A204.1 (cell line): ENCODE measurements around the gene DLX1.
"Not testable (repeated sequence)": the region's sequence is repeated elsewhere in the genome, so short reads cannot be mapped to it uniquely, and the experiment has no call there.

Source experiments
- FAIRE-seq: peaks from 2 replicates; lab custom pipeline; 2012; peaks lifted over from hg19 to GRCh38; lab: Jason Lieb, UNC

Gene DLX1

DNA sequence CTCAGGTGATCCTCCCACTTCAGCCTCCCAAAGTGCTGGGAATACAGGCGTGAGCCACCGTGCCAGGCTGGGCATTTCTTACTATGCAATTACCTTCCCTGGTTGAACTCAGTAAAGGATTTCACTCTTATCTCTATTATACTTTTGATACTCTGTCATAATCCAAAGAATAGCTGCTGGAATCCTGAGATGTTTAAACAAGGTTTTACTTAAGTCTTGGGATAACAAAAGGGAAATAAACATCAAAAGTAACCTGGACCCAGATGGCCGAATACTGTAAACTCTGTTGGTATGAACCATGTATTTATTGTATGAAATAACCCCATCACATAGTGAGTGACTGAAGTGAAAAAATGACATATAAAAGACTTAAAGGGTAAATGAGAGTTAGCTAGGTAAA lies 29.3 kb downstream of the DLX1 start:
- FAIRE-seq = no peak

DNA sequence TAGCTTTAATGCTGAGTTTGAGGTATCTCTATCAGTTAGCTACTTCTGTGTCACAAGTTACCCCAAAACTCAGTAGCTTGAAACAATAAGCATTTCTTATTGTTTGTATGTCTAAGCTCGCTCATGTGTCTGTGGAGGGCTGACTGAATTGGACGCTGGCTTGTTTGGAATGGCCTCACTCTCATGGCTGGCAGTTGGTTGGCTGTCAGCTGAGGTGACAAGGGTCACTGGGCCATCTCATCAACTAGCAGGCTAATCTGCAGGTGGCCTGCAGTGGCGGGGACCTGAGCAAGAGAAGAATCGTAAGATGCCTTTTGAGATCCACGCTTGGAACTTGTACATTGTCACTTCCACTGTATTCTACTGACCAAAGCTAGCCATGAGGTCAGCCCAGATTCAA lies 30.8 kb downstream of the DLX1 start:
- FAIRE-seq = no peak

DNA sequence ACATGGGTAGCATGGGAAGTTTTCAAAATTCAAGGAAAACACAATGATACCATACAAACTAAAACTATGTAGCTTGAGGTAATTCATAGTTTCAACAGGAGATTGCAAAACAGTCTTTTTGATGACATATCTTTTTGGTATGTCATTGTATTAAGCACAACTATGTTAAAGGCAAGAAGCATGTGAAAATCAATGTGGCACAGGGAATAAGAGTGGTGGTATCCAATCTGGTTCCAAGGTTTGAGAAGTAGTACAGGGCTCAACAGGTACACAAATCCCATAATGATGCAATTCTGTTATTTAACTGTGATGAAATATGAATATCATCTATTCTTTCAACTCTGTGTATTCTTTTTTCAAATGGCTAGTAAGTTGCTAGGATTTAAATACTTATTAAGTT lies 33.8 kb downstream of the DLX1 start:
- no peak for FAIRE-seq

DNA sequence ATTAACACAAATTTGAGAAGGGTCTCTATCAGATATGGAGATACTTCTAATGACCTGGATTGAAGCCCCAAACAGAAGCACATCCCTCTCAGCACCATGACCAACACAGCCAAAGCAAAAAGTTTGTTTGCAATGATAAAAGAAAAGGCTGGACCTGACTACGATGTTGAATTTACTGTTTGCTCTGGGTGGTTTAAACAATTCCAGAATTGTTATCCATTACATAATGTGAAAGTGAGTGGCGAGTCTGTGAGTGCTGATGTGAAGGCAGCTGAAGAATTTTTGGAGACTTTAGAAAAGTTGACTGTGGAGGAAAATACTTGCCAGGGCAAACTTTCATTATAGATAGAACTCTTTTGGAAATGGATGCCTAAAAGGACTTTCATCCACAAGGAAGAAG lies 34.8 kb downstream of the DLX1 start:
- no peak for FAIRE-seq

DNA sequence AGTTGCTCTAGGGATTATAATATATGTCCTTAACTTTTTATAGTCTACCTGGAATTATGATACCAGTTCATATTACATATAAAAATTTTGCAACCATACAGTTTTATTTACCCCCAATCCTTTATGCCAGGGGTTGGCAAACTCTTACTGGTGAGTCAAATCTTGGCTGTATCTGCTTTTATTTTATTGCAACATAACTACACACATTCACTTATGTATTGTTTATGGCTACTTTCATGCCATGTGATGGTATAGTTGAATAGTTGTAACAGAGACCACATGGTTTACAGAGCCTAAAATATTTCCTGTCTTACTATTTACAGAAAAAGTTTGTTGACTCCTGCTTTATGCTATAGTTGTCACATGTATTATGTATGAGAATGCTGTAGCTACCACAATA lies 43.2 kb downstream of the DLX1 start:
- FAIRE-seq = no peak

DNA sequence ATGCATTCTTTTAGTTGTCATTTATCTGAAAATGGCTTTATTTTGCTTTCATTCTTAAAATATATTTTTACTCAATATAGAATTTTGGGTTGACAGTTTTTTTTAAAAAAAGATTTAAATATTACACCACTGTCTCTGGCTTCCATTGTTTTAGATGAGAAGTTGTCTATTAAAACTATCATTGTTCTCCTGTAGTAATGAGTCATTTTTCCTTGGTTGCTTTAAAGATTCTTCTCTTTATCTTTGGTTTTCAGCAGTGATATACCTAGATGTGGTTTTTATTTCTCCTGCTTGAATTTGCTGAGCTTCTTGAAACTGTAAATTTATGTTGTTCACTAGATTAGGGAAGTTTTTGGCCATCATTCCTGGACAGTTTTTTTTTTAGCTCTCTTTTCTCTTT lies 44.1 kb downstream of the DLX1 start:
- no peak for FAIRE-seq

DNA sequence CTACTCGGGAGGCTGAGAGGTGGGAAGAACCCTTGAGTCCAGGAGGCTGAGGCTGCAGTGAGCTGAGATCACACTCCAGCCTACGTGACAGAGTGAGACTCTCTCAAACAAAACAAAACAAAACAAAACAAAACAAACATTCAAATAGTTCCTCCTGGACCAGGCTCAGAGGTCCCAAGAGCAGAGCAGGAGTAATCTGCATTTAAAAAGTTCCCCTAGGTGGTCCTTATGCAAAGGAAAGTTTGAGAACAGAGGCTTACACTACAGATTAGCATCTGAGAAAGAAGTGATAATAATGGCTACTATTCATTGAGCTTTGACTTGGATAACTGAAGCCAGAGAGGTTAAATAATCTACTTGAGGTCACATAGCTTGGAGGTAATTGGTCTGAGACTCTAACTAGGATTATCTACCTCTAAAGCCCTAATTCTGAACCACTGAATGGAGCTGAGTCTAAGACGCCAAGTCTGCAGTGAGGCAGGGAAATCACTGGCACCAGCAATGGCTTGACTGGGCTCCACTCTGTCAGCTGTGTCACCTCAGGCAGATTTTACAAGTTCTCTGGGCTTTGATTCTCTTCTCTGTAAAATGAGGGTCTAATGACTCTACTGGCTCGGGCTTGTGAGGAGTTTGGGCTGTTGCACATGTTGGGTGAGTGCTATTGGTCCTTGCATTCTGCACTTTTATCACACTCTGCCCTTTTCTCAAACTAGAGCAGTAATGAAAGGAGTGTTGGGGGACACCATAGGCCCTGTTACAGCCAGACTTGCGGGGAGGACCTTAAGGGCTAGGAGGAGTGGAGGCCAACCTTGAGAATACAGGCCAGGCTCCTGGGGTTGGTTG lies 46.6 kb downstream of the DLX1 start:
- no peak for FAIRE-seq

DNA sequence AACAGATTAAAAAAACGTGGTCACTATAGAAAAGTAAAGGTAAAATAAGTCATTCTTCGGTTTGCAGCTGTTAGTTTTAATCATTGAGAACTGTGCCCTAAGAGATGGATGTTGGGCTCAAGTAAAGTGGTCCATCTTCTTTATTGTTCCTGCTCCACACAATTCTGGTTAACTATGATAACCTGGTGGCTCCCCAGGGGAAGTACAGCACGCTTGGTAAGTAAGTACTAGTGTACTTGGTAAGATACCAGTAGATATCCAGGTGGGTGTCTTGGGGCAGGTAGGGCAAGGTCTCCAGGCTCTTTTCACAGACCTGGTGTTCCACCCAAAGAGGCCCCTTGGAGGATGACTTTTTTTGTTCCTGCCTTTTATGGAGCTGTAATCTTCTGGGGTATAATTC lies 49.0 kb downstream of the DLX1 start:
- no peak for FAIRE-seq

DNA sequence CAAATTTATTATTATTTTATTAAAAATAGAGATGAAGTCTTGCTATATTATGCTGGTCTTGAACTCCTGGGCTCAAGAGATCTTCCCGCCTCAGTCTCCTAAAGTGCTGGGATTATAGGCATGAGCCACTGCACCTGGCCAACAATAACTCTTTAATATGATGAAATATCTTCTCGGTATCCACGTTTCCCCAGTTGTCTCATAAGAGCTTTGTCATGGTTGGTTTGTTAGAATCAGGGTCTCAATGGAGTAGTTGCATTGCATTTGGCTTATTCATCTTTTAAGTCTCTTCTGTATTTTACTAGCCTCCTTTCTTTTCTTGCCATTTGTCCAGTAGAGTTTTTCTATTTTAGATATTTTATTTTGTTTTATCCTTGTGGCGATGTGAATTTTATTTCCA lies 50.1 kb downstream of the DLX1 start:
- no peak for FAIRE-seq

DNA sequence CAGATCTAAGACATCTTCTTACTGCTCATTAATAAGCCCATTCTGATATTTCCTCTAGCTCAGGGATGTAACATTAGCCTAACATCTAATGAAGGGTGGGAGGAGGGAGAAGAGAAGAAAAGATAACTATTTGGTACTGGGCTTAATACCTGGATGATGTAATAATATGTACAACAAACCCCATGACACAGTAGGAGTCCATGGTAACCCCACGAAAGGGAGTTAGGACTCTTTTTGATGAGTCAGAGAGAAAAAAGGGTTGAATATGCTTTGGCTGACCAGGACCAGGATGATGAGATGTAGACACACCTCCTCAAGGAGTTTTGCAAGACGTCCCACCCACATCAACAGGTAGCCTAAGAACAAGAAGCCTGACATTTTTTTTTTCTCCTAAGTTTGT lies 51.8 kb downstream of the DLX1 start:
- FAIRE-seq = no peak

DNA sequence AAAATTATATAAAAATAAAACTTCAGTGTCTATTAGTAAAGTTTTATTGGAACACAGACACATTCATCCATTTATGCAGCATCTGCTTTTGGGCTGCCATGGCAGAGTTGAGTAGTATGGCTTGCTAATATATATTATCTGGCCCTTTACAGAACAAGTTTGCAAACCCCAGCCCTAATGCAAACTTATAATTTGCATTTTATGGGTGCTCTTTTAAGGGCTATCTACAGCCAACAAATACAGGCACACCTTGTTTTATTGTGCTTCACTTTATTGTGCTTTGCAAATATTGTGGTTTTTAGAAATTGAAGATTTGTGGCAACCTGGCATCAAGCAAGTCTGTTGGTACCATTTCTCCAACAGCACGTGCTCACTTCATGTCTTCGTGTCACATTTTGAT lies 52.6 kb downstream of the DLX1 start:
- no peak for FAIRE-seq

DNA sequence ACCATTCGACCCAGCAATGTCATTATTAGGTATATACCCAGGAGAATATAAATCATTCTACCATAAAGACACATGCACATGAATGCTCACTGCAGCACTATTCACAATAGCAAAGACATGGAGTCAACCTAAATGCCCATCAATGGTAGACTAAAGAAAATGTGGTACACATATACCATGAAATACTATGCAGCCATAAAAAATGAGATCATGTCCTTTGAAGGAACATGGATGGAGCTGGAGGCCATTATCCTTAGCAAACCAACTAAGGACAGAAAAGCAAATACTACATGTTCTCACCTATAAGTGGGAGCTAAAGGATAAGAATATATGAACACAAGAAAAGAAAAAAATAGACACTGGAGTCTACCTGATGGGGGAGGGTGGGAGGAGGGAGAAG lies 53.4 kb downstream of the DLX1 start:
- FAIRE-seq = not testable (repeated sequence)
